Coronary artery (tissue), 2 donors: ENCODE results near the gene CASQ1.

Source experiments
- DNase-seq: peaks from one replicate; pipeline ENCODE4 v3.0.0-alpha.2; 2017; ENCODE audit warnings: low spot score
- H3K27ac ChIP-seq, 2 donors: fragments of 200-600 bp; sonication (generic); one replicate each; pipeline ENCODE4 v1.5.1; 2016 to 2019
- H3K4me3 ChIP-seq: fragments of 200-600 bp; sonication (generic); 2 replicates; pipeline ENCODE4 v1.5.1; 2016; ENCODE audit warnings: mild to moderate bottlenecking, moderate library complexity
- TF ChIP-seq, protein P1 (sequence below): fragments of 200-600 bp; sonication (generic); IDR thresholded peaks from one replicate; pipeline ENCODE4 v1.5.1; 2019; ENCODE audit warnings: antibody characterized with exemption

Gene CASQ1

DNA sequence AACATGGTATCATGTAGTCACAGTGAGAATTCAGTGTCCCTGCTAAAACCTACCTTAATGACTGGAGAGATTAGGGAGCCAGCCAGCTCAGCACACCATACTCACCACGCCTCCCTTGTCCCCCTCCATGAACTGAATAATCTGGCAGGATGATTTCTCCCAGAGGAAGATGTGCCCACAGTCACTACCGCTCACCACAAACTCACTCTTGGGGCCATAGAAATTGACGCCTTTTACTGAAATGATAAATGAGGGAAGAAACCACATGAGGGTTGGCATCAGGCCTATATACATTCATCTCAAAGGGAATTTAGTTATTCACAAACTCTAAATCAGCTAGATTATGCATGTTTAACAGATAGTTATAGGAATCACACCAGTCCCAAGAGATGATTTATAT, 32.2 kb downstream of the CASQ1 start:
- H3K27ac ChIP-seq: no peak overlapping the region
- TF ChIP-seq, protein P1, sequence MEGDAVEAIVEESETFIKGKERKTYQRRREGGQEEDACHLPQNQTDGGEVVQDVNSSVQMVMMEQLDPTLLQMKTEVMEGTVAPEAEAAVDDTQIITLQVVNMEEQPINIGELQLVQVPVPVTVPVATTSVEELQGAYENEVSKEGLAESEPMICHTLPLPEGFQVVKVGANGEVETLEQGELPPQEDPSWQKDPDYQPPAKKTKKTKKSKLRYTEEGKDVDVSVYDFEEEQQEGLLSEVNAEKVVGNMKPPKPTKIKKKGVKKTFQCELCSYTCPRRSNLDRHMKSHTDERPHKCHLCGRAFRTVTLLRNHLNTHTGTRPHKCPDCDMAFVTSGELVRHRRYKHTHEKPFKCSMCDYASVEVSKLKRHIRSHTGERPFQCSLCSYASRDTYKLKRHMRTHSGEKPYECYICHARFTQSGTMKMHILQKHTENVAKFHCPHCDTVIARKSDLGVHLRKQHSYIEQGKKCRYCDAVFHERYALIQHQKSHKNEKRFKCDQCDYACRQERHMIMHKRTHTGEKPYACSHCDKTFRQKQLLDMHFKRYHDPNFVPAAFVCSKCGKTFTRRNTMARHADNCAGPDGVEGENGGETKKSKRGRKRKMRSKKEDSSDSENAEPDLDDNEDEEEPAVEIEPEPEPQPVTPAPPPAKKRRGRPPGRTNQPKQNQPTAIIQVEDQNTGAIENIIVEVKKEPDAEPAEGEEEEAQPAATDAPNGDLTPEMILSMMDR: no peak

DNA sequence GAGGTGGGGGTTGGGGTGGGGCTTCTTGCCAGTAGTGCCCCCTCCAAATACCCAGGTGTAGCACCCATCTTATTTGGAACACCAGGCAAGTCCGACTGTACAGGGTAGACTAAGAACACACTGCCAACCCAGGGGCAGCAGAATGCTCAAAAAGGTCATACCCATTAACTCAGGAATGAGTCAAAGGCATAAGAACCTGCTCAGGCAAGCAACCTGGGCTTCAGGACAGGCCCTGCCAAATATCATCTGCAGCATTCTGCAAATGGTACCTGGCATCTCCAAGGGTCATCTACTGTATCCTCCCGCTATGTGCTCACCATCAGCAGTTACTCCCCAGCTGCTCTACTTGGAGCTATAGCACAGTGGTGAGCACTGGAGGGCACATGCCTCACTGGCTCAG, 34.2 kb downstream of the CASQ1 start:
- TF ChIP-seq, protein P1: no peak
- no peak for DNase-seq
- H3K27ac ChIP-seq: no peak overlapping the region
- H3K4me3 ChIP-seq: no peak overlapping the region

More for the DNA sequence above, 32.2 kb downstream of the CASQ1 start:
- no peak for DNase-seq
- H3K4me3 ChIP-seq: no peak overlapping the region

DNA sequence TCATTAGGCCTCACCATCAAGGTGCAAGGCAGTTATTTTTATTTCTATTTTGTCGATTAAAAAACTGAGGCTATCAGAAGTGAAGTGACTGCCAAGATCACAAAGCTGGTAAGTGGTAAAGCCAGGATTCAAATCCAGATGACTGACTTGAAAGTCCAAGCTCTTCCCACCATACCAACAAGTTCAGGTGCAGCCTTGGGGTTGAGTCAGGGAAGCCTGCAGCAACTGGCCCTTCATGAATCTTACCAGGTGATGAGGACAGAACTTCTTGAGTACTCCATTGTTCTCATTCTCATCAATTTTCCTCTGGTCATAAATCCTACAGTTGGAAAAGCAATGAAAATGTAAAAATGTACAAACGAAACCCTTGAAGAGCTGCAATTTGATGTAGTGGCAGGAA, 35.0 kb downstream of the CASQ1 start:
- no peak for DNase-seq
- TF ChIP-seq, protein P1: no peak

DNA sequence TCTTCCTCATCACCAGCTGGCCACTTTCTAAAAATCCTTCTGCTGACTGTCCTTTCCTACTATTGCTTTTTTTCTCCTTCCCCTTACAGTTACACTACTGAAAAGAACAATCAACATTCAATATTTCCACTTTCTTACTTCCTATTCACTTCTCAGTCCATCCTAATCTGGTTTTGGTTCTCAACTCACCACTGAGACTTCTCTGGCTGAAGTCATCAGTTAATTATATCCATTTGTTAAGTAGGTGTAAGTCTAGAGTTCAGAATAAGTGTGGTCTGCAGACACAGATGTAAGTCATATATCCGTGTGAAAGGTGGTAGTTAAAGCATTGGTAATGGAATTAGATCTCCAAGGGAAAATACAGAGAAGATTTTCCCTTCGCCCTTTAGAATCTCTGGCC, 36.2 kb downstream of the CASQ1 start:
- no peak overlapping the region for H3K4me3 ChIP-seq
- TF ChIP-seq, protein P1: no peak
- no peak overlapping the region for H3K27ac ChIP-seq
- no peak for DNase-seq

More for the DNA sequence above, 35.0 kb downstream of the CASQ1 start:
- H3K27ac ChIP-seq: no peak overlapping the region
- H3K4me3 ChIP-seq: no peak overlapping the region

DNA sequence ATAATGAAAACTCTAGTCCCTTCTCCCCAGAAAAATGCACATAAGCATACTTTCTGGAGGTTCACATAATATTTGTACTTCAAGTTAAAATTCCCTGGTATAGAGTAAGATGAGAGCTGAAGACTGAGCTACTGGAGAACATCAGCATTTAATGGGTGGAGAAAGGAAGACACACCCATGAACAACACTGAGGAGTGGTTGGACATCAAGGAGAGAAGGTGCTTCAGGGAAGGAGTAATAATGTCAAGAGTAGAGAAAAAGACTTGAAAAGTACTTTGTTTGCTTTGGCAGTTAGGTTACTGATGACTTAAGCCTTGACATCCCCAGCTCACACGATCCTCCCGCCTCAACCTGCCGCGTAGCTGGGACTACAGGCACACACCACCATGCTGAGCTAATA, 36.7 kb downstream of the CASQ1 start:
- TF ChIP-seq, protein P1: no peak
- no peak for DNase-seq
- Histone ChIP-seq H3K4me3 (no peak overlapping the region), H3K27ac (no peak overlapping the region)

DNA sequence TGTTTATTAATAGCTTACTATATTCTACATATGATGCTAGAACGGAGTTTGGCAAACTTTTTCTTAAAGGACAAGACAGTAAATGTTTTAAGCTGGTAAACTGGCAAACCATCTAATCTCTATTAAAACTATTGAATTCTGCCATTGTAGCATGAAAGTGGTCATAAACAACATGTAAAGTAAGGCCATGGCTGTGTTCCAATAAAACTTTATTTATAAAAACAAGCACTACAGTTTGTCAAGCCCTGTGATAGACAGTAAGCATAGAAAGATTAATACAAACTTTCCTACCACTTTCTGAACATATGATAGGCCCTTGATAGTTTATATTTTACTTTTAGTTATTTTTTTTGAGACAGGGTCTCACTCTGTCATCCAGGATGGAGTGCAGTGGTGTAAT, 37.2 kb downstream of the CASQ1 start:
- no peak for DNase-seq
- H3K4me3 ChIP-seq: no peak overlapping the region
- TF ChIP-seq, protein P1: no peak
- H3K27ac ChIP-seq: no peak overlapping the region

DNA sequence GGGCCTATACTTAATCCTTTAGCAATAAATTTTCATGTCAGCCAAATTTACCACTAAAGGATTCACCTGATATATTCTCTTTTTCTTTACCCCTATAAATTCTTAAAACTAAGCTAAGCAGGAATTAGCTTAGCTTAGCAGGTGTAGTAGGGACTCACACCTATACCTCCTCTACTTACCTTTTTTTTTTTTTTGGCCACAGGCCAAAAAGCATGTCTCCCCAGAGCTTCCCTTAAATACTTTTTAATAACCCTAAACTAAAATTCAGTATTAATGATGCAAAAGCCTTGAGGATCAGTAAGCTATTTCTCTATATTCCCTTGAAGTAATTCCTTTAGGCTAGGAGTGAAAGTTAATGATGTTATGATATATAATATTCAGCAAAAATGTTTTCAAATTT, 38.1 kb downstream of the CASQ1 start:
- TF ChIP-seq, protein P1: no peak
- Histone ChIP-seq H3K4me3 (no peak overlapping the region), H3K27ac (no peak overlapping the region)
- no peak for DNase-seq
